Measurements from ENCODE around the gene CFAP65. TPM values are rescaled to one million over a fixed set of nuclear protein-coding genes. Genes with fewer than 3 reads are reported as not detected.

Gene CFAP65
- total RNA-seq, 1 donor from 2014 or later = not detected

DNA sequence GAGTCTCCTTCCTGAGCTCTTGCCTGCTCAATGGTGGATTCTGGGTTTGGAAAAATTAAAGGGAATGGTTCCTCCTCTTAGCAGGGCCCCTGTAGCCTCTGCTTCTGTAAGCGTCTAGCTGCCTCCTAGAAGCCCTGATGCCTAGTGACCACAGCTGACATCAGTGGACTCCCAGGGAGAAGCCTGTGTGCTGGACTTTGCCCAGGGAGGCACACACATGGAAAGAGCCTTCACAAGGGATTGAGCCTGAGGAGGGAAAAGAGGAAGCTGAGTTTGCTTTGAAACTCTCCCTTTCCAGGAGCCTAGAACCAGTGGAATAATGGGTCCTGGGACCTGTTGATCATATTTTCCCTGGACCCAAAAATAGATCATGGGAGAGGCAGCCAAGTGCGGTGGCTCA lies 1.4 kb upstream of the CFAP65 start:
- H3K27me3 Mint-ChIP-seq (ENCODE audit: low read depth) = peaks cover 89% of the 10 kb centered on the region
- no peaks in the 10 kb centered on the region for H3K9me3 Mint-ChIP-seq
- no peak for DNase-seq (ENCODE audit: low spot score in 2 of 2, unreplicated experiment in 2 of 2)
- peaks cover 1% of the 10 kb centered on the region for H3K4me1 Mint-ChIP-seq
- H3K27ac Mint-ChIP-seq = no peak overlapping the region
- H3K4me3 Mint-ChIP-seq = no peak overlapping the region
- TF ChIP-seq, protein P1, sequence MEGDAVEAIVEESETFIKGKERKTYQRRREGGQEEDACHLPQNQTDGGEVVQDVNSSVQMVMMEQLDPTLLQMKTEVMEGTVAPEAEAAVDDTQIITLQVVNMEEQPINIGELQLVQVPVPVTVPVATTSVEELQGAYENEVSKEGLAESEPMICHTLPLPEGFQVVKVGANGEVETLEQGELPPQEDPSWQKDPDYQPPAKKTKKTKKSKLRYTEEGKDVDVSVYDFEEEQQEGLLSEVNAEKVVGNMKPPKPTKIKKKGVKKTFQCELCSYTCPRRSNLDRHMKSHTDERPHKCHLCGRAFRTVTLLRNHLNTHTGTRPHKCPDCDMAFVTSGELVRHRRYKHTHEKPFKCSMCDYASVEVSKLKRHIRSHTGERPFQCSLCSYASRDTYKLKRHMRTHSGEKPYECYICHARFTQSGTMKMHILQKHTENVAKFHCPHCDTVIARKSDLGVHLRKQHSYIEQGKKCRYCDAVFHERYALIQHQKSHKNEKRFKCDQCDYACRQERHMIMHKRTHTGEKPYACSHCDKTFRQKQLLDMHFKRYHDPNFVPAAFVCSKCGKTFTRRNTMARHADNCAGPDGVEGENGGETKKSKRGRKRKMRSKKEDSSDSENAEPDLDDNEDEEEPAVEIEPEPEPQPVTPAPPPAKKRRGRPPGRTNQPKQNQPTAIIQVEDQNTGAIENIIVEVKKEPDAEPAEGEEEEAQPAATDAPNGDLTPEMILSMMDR (IDR thresholded peaks at IDR 0.05; ENCODE audit: unreplicated experiment) = no peak
- no peaks in the 10 kb centered on the region for H3K36me3 Mint-ChIP-seq

DNA sequence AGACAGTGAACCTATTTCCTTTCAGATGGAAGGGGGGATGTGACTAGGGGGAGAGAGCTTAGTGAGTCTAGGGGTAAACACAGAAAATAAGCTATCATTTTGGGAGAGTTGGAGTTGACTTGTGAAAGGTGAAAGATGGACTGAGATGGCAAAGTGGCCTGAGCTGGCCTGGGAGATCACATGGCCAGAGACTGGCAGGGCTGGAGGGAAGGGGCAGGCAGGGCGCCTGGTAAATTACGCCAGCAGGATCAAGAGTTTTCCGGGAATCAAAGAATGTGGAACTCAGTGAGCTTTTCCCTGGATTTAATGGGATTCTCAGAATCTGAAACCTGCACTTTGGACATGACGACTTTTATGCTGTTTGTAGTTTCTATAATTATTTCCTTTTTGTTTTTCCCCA lies 841 bp upstream of the CFAP65 start:
- H3K9me3 Mint-ChIP-seq = no peaks in the 10 kb centered on the region
- H3K4me3 Mint-ChIP-seq = no peak overlapping the region
- H3K27me3 Mint-ChIP-seq (ENCODE audit: low read depth) = peaks cover 89% of the 10 kb centered on the region
- H3K27ac Mint-ChIP-seq = no peak overlapping the region
- no peak for DNase-seq (ENCODE audit: low spot score in 2 of 2, unreplicated experiment in 2 of 2)
- peaks cover 1% of the 10 kb centered on the region for H3K4me1 Mint-ChIP-seq
- H3K36me3 Mint-ChIP-seq = no peaks in the 10 kb centered on the region
- TF ChIP-seq, protein P1 (IDR thresholded peaks at IDR 0.05; ENCODE audit: unreplicated experiment) = no peak

DNA sequence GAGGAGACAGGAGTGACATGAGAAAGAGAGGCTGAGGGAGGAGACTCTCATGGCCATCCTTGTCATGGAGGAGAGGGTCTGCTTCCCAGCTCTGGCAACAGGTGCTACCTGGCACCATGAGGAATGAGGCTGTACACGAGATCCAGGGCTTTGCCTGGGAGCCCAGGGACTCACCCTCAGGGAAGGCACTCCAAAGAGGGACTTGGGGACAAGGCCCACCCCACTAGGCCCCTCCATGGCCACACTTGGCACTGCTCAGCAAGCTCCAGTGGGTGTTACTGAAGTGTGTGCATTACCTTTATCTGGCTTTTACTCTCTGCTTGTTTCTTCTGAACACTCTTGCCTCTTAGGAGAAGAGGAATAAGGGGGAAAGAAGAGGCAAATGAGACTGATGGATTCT lies 2.7 kb downstream of the CFAP65 start:
- H3K27me3 Mint-ChIP-seq (ENCODE audit: low read depth) = peaks cover 97% of the 10 kb centered on the region
- H3K9me3 Mint-ChIP-seq = no peaks in the 10 kb centered on the region
- TF ChIP-seq, protein P1 (IDR thresholded peaks at IDR 0.05; ENCODE audit: unreplicated experiment) = no peak
- no peak overlapping the region for H3K4me3 Mint-ChIP-seq
- H3K36me3 Mint-ChIP-seq = no peaks in the 10 kb centered on the region
- no peak for DNase-seq (ENCODE audit: low spot score in 2 of 2, unreplicated experiment in 2 of 2)
- H3K27ac Mint-ChIP-seq = no peak overlapping the region
- H3K4me1 Mint-ChIP-seq = peaks cover 1% of the 10 kb centered on the region

DNA sequence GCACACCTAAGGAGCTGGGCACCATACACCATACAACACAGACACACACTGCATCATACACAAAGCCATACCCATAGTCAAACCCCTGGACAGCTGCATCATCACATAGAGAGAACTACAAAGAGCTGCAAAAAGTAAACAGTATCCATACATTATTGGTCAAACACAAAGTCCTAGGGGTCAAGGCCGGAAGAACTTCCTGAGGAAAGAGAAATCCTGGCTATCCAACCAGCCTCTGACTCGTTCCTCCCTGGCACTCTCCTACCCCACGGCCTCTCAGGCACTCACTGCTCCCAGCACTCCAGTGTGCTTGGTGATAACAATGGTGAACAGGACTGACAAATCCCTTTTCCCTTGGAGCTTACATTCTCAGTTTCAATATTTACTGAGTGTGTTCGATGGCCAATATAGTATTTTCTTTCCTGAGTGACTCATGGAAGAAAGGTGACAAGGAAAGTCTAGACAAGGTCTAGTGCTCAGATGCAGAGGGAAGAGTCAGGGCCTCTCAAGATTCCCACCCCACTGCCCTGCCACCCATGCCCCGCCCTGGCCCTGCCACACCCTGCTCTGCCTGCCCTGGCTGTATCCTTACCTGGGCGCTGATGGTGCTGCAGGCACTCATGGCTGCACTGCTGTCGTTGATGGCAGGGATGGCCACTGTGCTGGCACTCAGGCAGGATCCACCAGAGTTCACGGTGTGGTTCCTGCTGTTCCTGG lies 3.4 kb downstream of the CFAP65 start:
- H3K9me3 Mint-ChIP-seq = no peaks in the 10 kb centered on the region
- peaks cover 1% of the 10 kb centered on the region for H3K4me1 Mint-ChIP-seq
- TF ChIP-seq, protein P1 (IDR thresholded peaks at IDR 0.05; ENCODE audit: unreplicated experiment) = no peak
- no peak overlapping the region for H3K27ac Mint-ChIP-seq
- H3K4me3 Mint-ChIP-seq = no peak overlapping the region
- H3K27me3 Mint-ChIP-seq (ENCODE audit: low read depth) = peaks cover 97% of the 10 kb centered on the region
- no peaks in the 10 kb centered on the region for H3K36me3 Mint-ChIP-seq
- no peak for DNase-seq (ENCODE audit: low spot score in 2 of 2, unreplicated experiment in 2 of 2)

DNA sequence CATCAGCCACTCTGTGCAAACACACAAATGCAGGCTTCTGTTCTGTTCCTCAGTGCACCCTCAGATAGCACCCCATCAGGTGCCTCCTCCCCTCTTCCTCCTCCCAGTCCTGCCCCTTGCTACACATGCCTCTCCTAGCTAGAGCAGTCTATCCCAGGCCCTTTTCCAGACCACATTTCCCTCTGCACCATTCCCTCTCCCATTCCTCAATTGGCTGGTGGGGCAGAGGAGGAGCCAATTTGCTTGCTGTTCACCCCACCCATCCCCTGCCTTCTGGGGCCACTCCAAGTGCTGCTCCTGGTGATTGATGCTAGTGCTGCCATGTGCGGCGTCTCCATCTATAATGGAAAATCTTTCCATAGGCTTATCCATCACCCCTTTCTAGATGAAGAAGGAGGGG lies 5.4 kb downstream of the CFAP65 start:
- TF ChIP-seq, protein P1 (IDR thresholded peaks at IDR 0.05; ENCODE audit: unreplicated experiment) = no peak
- Mint-ChIP-seq H3K9me3 (no peaks in the 10 kb centered on the region), H3K36me3 (no peaks in the 10 kb centered on the region), H3K4me3 (no peak overlapping the region), H3K27me3 (ENCODE audit: low read depth) (peaks cover 95% of the 10 kb centered on the region), H3K27ac (no peak overlapping the region), H3K4me1 (no peaks in the 10 kb centered on the region)
- DNase-seq (ENCODE audit: low spot score in 2 of 2, unreplicated experiment in 2 of 2) = no peak
